ENCODE data around the gene PYGO2.
"Not testable (repeated sequence)": the region's sequence is repeated elsewhere in the genome, so short reads cannot be mapped to it uniquely, and the experiment has no call there.

PYGO2 gene

GRCh38 chr1:155000411-155000725, 38.8 kb upstream of the PYGO2 start:
- no peak for DNase-seq
- no peaks in the 10 kb centered on the region for H3K36me3 ChIP-seq (ENCODE audit: control insufficient read depth, insufficient read depth, low read length)
- H3K27ac ChIP-seq (ENCODE audit: insufficient read depth, low read length, poor library complexity, severe bottlenecking): peak overlapping the region; percentile 98
- H3K4me3 ChIP-seq (ENCODE audit: insufficient read depth, low read depth, low read length, poor library complexity, severe bottlenecking): peak overlapping the region; percentile 87
- H3K9me3 ChIP-seq (ENCODE audit: control insufficient read depth, low read length): no peaks in the 10 kb centered on the region
- H3K4me1 ChIP-seq (ENCODE audit: control insufficient read depth, insufficient read depth, low read length, poor library complexity, severe bottlenecking): peaks cover 38% of the 10 kb centered on the region
- no peaks in the 10 kb centered on the region for H3K27me3 ChIP-seq (replicated peaks; ENCODE audit: control insufficient read depth, insufficient read depth, low read length, poor library complexity, severe bottlenecking)

GRCh38 chr1:154999571-155000410, 38.2 kb upstream of the PYGO2 start:
- peak overlapping the region; percentile 53 for H3K4me3 ChIP-seq (ENCODE audit: insufficient read depth, low read depth, low read length, poor library complexity, severe bottlenecking)
- no peaks in the 10 kb centered on the region for H3K27me3 ChIP-seq (replicated peaks; ENCODE audit: control insufficient read depth, insufficient read depth, low read length, poor library complexity, severe bottlenecking)
- H3K27ac ChIP-seq (ENCODE audit: insufficient read depth, low read length, poor library complexity, severe bottlenecking): peak overlapping the region; percentile 98
- peaks cover 32% of the 10 kb centered on the region for H3K4me1 ChIP-seq (ENCODE audit: control insufficient read depth, insufficient read depth, low read length, poor library complexity, severe bottlenecking)
- DNase-seq: peak; percentile 40 to 42 (median 42)
- no peaks in the 10 kb centered on the region for H3K9me3 ChIP-seq (ENCODE audit: control insufficient read depth, low read length)
- H3K36me3 ChIP-seq (ENCODE audit: control insufficient read depth, insufficient read depth, low read length): no peaks in the 10 kb centered on the region

- peak; percentile 41 to 47 (median 44) for DNase-seq
- H3K9me3 ChIP-seq (ENCODE audit: control insufficient read depth, low read length): no peaks in the 10 kb centered on the region
- H3K4me1 ChIP-seq (ENCODE audit: control insufficient read depth, insufficient read depth, low read length, poor library complexity, severe bottlenecking): peaks cover 24% of the 10 kb centered on the region
- H3K27ac ChIP-seq (ENCODE audit: insufficient read depth, low read length, poor library complexity, severe bottlenecking): peak overlapping the region; percentile 98
- H3K36me3 ChIP-seq (ENCODE audit: control insufficient read depth, insufficient read depth, low read length): no peaks in the 10 kb centered on the region
- no peaks in the 10 kb centered on the region for H3K27me3 ChIP-seq (replicated peaks; ENCODE audit: control insufficient read depth, insufficient read depth, low read length, poor library complexity, severe bottlenecking)
- H3K4me3 ChIP-seq (ENCODE audit: insufficient read depth, low read depth, low read length, poor library complexity, severe bottlenecking): peak overlapping the region; percentile 53
Measured at GRCh38 chr1:154998818-154999570, 37.4 kb upstream of the PYGO2 start.

GRCh38 chr1:154998201-154998780, 36.7 kb upstream of the PYGO2 start:
- DNase-seq: no peak
- no peaks in the 10 kb centered on the region for H3K36me3 ChIP-seq (ENCODE audit: control insufficient read depth, insufficient read depth, low read length)
- H3K27me3 ChIP-seq (replicated peaks; ENCODE audit: control insufficient read depth, insufficient read depth, low read length, poor library complexity, severe bottlenecking): no peaks in the 10 kb centered on the region
- H3K9me3 ChIP-seq (ENCODE audit: control insufficient read depth, low read length): no peaks in the 10 kb centered on the region
- peaks cover 18% of the 10 kb centered on the region for H3K4me1 ChIP-seq (ENCODE audit: control insufficient read depth, insufficient read depth, low read length, poor library complexity, severe bottlenecking)
- H3K4me3 ChIP-seq (ENCODE audit: insufficient read depth, low read depth, low read length, poor library complexity, severe bottlenecking): no peak overlapping the region
- H3K27ac ChIP-seq (ENCODE audit: insufficient read depth, low read length, poor library complexity, severe bottlenecking): no peak overlapping the region

- Histone ChIP-seq H3K9me3 (ENCODE audit: control insufficient read depth, low read length) (no peaks in the 10 kb centered on the region), H3K36me3 (ENCODE audit: control insufficient read depth, insufficient read depth, low read length) (peaks cover 4% of the 10 kb centered on the region), H3K27me3 (replicated peaks; ENCODE audit: control insufficient read depth, insufficient read depth, low read length, poor library complexity, severe bottlenecking) (no peaks in the 10 kb centered on the region), H3K27ac (ENCODE audit: insufficient read depth, low read length, poor library complexity, severe bottlenecking) (no peak overlapping the region), H3K4me1 (ENCODE audit: control insufficient read depth, insufficient read depth, low read length, poor library complexity, severe bottlenecking) (peaks cover 20% of the 10 kb centered on the region), H3K4me3 (ENCODE audit: insufficient read depth, low read depth, low read length, poor library complexity, severe bottlenecking) (no peak overlapping the region)
- DNase-seq: no peak
Measured at GRCh38 chr1:154996966-154997701, 35.6 kb upstream of the PYGO2 start.

GRCh38 chr1:154995301-154995983, 33.9 kb upstream of the PYGO2 start:
- H3K36me3 ChIP-seq (ENCODE audit: control insufficient read depth, insufficient read depth, low read length); H3K9me3 ChIP-seq (ENCODE audit: control insufficient read depth, low read length); DNase-seq; H3K27ac ChIP-seq (ENCODE audit: insufficient read depth, low read length, poor library complexity, severe bottlenecking); H3K4me3 ChIP-seq (ENCODE audit: insufficient read depth, low read depth, low read length, poor library complexity, severe bottlenecking); H3K27me3 ChIP-seq (replicated peaks; ENCODE audit: control insufficient read depth, insufficient read depth, low read length, poor library complexity, severe bottlenecking): not testable (repeated sequence)
- peaks cover 10% of the 10 kb centered on the region for H3K4me1 ChIP-seq (ENCODE audit: control insufficient read depth, insufficient read depth, low read length, poor library complexity, severe bottlenecking)

GRCh38 chr1:154994591-154994990, 33.0 kb upstream of the PYGO2 start:
- Histone ChIP-seq H3K4me1 (ENCODE audit: control insufficient read depth, insufficient read depth, low read length, poor library complexity, severe bottlenecking) (peaks cover 10% of the 10 kb centered on the region), H3K9me3 (ENCODE audit: control insufficient read depth, low read length) (no peaks in the 10 kb centered on the region), H3K36me3 (ENCODE audit: control insufficient read depth, insufficient read depth, low read length) (peaks cover 16% of the 10 kb centered on the region), H3K27me3 (replicated peaks; ENCODE audit: control insufficient read depth, insufficient read depth, low read length, poor library complexity, severe bottlenecking) (no peaks in the 10 kb centered on the region), H3K27ac (ENCODE audit: insufficient read depth, low read length, poor library complexity, severe bottlenecking) (no peak overlapping the region), H3K4me3 (ENCODE audit: insufficient read depth, low read depth, low read length, poor library complexity, severe bottlenecking) (no peak overlapping the region)
- DNase-seq: no peak

- Histone ChIP-seq H3K27ac (ENCODE audit: insufficient read depth, low read length, poor library complexity, severe bottlenecking) (no peak overlapping the region), H3K27me3 (replicated peaks; ENCODE audit: control insufficient read depth, insufficient read depth, low read length, poor library complexity, severe bottlenecking) (no peaks in the 10 kb centered on the region), H3K4me1 (ENCODE audit: control insufficient read depth, insufficient read depth, low read length, poor library complexity, severe bottlenecking) (peaks cover 9% of the 10 kb centered on the region), H3K4me3 (ENCODE audit: insufficient read depth, low read depth, low read length, poor library complexity, severe bottlenecking) (no peak overlapping the region), H3K36me3 (ENCODE audit: control insufficient read depth, insufficient read depth, low read length) (peaks cover 19% of the 10 kb centered on the region), H3K9me3 (ENCODE audit: control insufficient read depth, low read length) (no peaks in the 10 kb centered on the region)
- DNase-seq: no peak
Measured at GRCh38 chr1:154994269-154994587, 32.6 kb upstream of the PYGO2 start.

GRCh38 chr1:154993572-154994268, 32.1 kb upstream of the PYGO2 start, which contains the start of gene LENEP:
TSS of gene LENEP (plus strand) at chr1:154993586. CDS start at chr1:154993608, 22 bp downstream.
- no peak for DNase-seq
- Histone ChIP-seq H3K36me3 (ENCODE audit: control insufficient read depth, insufficient read depth, low read length) (peaks cover 24% of the 10 kb centered on the region), H3K4me3 (ENCODE audit: insufficient read depth, low read depth, low read length, poor library complexity, severe bottlenecking) (no peak within 1 kb of the TSS), H3K9me3 (ENCODE audit: control insufficient read depth, low read length) (no peaks in the 10 kb centered on the region), H3K4me1 (ENCODE audit: control insufficient read depth, insufficient read depth, low read length, poor library complexity, severe bottlenecking) (peaks cover 4% of the 10 kb centered on the region), H3K27me3 (replicated peaks; ENCODE audit: control insufficient read depth, insufficient read depth, low read length, poor library complexity, severe bottlenecking) (no peaks in the 10 kb centered on the region), H3K27ac (ENCODE audit: insufficient read depth, low read length, poor library complexity, severe bottlenecking) (no peak within 1 kb of the TSS)
